ENCODE data around the gene ANO1. TPM values are rescaled to one million over a fixed set of nuclear protein-coding genes. Genes with fewer than 3 reads are reported as not detected.

ANO1 gene
- total RNA-seq, 1 experiment from 2014 or later = 41.7 TPM

- H3K27me3 ChIP-seq (ENCODE audit: insufficient read depth, low read length) = no peaks in the 10 kb centered on the region
- H3K4me1 ChIP-seq (ENCODE audit: control insufficient read depth in 1 of 2, insufficient read depth in 2 of 2, low read length in 2 of 2) = no peaks in the 10 kb centered on the region
- ChIA-PET CTCF (no interaction called here), RAD21 (ENCODE audit: low non-redundant PET in 1 of 2, low total read pairs in 2 of 2, uncharacterized antibody in 2 of 2, unreplicated experiment in 2 of 2) (no interaction called here), POLR2A (no interaction called here)
- H3K9me3 ChIP-seq (ENCODE audit: control insufficient read depth in 1 of 2, insufficient read depth in 1 of 2, low read depth in 1 of 2, low read length in 2 of 2) = peaks cover 0 to 25% of the 10 kb centered on the region in 2 experiments; a peak in 1 of 4 replicates
- H3K4me2 ChIP-seq (ENCODE audit: low read length) = no peak overlapping the region
- H3K4me3 ChIP-seq (replicated peaks in 1 of 2; ENCODE audit: low read depth in 1 of 2, low read length in 2 of 2) = no peak overlapping the region
- H3K79me2 ChIP-seq (ENCODE audit: insufficient read depth, low read length) = no peaks in the 10 kb centered on the region
- intact Hi-C loops (cut with micrococcal nuclease) = no loop called here
- H3K9me2 ChIP-seq (ENCODE audit: insufficient read depth) = no peaks in the 10 kb centered on the region
- H3K27ac ChIP-seq (ENCODE audit: low read depth, low read length) = no peak overlapping the region
- no peak overlapping the region for H2AFZ ChIP-seq (ENCODE audit: low read depth, low read length, poor library complexity, severe bottlenecking)
- ATAC-seq (no peak), DNase-seq (ENCODE audit: low read depth, low spot score) (no peak)
- BruUV-seq (replicated peaks) = no TSS peak
- TF ChIP-seq ELF1 (IDR thresholded peaks at IDR 0.05; ENCODE audit: borderline replicate concordance, low read depth) (no peak), POLR2AphosphoS5 (IDR thresholded peaks at IDR 0.05; ENCODE audit: low read depth, low read length) (no peak), ZNF274 (IDR thresholded peaks at IDR 0.05; ENCODE audit: low read depth, low read length) (no peak)
- no peaks in the 10 kb centered on the region for H3K36me3 ChIP-seq (ENCODE audit: control insufficient read depth in 1 of 2, insufficient read depth in 2 of 2, low read length in 2 of 2)
- no peak overlapping the region for H3K9ac ChIP-seq (ENCODE audit: low read length)
- no peaks in the 10 kb centered on the region for H4K20me1 ChIP-seq (ENCODE audit: insufficient read depth)
These were observed 39.9 kb upstream of the ANO1 start for GRCh38 chr11:70038034-70038834.

GRCh38 chr11:70040452-70040851 lies 37.7 kb upstream of the ANO1 start:
- no peaks in the 10 kb centered on the region for H4K20me1 ChIP-seq (ENCODE audit: insufficient read depth)
- H3K9ac ChIP-seq (ENCODE audit: low read length) = no peak overlapping the region
- H3K4me3 ChIP-seq (replicated peaks in 1 of 2; ENCODE audit: low read depth in 1 of 2, low read length in 2 of 2) = no peak overlapping the region
- H3K9me2 ChIP-seq (ENCODE audit: insufficient read depth) = no peaks in the 10 kb centered on the region
- POLR2A ChIA-PET = no interaction called here
- intact Hi-C loops (cut with micrococcal nuclease) = no loop called here
- BruUV-seq (replicated peaks) = no TSS peak
- no peak overlapping the region for H2AFZ ChIP-seq (ENCODE audit: low read depth, low read length, poor library complexity, severe bottlenecking)
- DNase-seq (ENCODE audit: low read depth, low spot score) (no peak), ATAC-seq (no peak)
- no peak overlapping the region for H3K27ac ChIP-seq (ENCODE audit: low read depth, low read length)
- no peak overlapping the region for H3K4me2 ChIP-seq (ENCODE audit: low read length)
- peaks cover 0 to 30% of the 10 kb centered on the region in 2 experiments; a peak in 1 of 4 replicates for H3K9me3 ChIP-seq (ENCODE audit: control insufficient read depth in 1 of 2, insufficient read depth in 1 of 2, low read depth in 1 of 2, low read length in 2 of 2)
- H3K79me2 ChIP-seq (ENCODE audit: insufficient read depth, low read length) = no peaks in the 10 kb centered on the region
- RAD21 ChIA-PET (ENCODE audit: low non-redundant PET in 1 of 2, low total read pairs in 2 of 2, uncharacterized antibody in 2 of 2, unreplicated experiment in 2 of 2) = no interaction called here
- H3K36me3 ChIP-seq (ENCODE audit: control insufficient read depth in 1 of 2, insufficient read depth in 2 of 2, low read length in 2 of 2) = no peaks in the 10 kb centered on the region
- no peaks in the 10 kb centered on the region for H3K27me3 ChIP-seq (ENCODE audit: insufficient read depth, low read length)
- CTCF ChIA-PET = no interaction called here
- no peaks in the 10 kb centered on the region for H3K4me1 ChIP-seq (ENCODE audit: control insufficient read depth in 1 of 2, insufficient read depth in 2 of 2, low read length in 2 of 2)
- TF ChIP-seq ATF3 (IDR thresholded peaks at IDR 0.05) = no peak
- no peak for TF ChIP-seq REST (IDR thresholded peaks at IDR 0.05; ENCODE audit: low read depth)
- TF ChIP-seq EGR1 (IDR thresholded peaks at IDR 0.05; ENCODE audit: low read depth) = no peak
- TF ChIP-seq MAX (IDR thresholded peaks at IDR 0.05) = no peak
- no peak for TF ChIP-seq SP1 (IDR thresholded peaks at IDR 0.05; ENCODE audit: low read depth)
- TF ChIP-seq ZNF274 (IDR thresholded peaks at IDR 0.05; ENCODE audit: low read depth, low read length) = no peak
- TF ChIP-seq POLR2AphosphoS5 (IDR thresholded peaks at IDR 0.05; ENCODE audit: low read depth, low read length) = no peak
- no peak for TF ChIP-seq TCF7L2 (IDR thresholded peaks at IDR 0.05; ENCODE audit: borderline replicate concordance, extremely low read depth, insufficient read depth, insufficient read length)
- no peak for TF ChIP-seq JUND (IDR thresholded peaks at IDR 0.05)
- TF ChIP-seq SIN3A (IDR thresholded peaks at IDR 0.05; ENCODE audit: low read depth) = no peak
- TF ChIP-seq ZFX (IDR thresholded peaks at IDR 0.05) = no peak
- no peak for TF ChIP-seq EZH2phosphoT487 (IDR thresholded peaks at IDR 0.05; ENCODE audit: borderline replicate concordance)
- TF ChIP-seq YY1 (IDR thresholded peaks at IDR 0.05; ENCODE audit: extremely low read depth, insufficient replicate concordance, low read depth, low read length) = no peak
- TF ChIP-seq SRF (IDR thresholded peaks at IDR 0.05; ENCODE audit: low read depth) = no peak
- TF ChIP-seq ELF1 (IDR thresholded peaks at IDR 0.05; ENCODE audit: borderline replicate concordance, low read depth) = no peak
- no peak for TF ChIP-seq CBX3 (IDR thresholded peaks at IDR 0.05; ENCODE audit: low read depth)

All from HCT116 (cell line).